Colonic mucosa (tissue), 4 donors: ENCODE data around the gene CTSD. TPM values are rescaled to one million over a fixed set of nuclear protein-coding genes. Genes with fewer than 3 reads are reported as not detected.

ENCODE experiments used
- DNase-seq: peaks from one replicate; pipeline ENCODE4 v3.0.0-alpha.2; 2020
- H3K27ac ChIP-seq: fragments of 200-600 bp; one replicate; pipeline ENCODE4 v1.8.0; 2021
- H3K27me3 ChIP-seq: fragments of 200-600 bp; one replicate; pipeline ENCODE4 v1.8.0; 2021
- H3K36me3 ChIP-seq: fragments of 200-600 bp; one replicate; pipeline ENCODE4 v1.8.0; 2021
- H3K4me1 ChIP-seq: fragments of 200-600 bp; one replicate; pipeline ENCODE4 v1.8.0; 2021; ENCODE audit warnings: mild to moderate bottlenecking
- H3K4me3 ChIP-seq: fragments of 200-600 bp; one replicate; pipeline ENCODE4 v1.8.0; 2021
- H3K9ac ChIP-seq, 2 donors: one replicate each; pipeline ENCODE4 v1.7.0; 2013; ENCODE audit warnings: control low read depth in 2 of 2, low read depth in 2 of 2, low read length in 2 of 2
- H3K9me3 ChIP-seq: fragments of 200-600 bp; one replicate; pipeline ENCODE4 v1.8.0; 2021
- intact Hi-C: fragments of 100-400 bp; cut with DNase I; formaldehyde crosslinking; loops from one replicate; pipeline ENCODE4 v1.14.1; 2022
- total RNA-seq, 2 donors: library from RNA; stranded (reverse); fragmentation: NEBNext Ultra II Directional in 1 of 2; extraction: Animal tissue kit (Norgen Biotek cat#: 25700) in 1 of 2; gene quantifications; one replicate each; pipeline ENCODE4 v1.2.1, GENCODE V29; 2021
- TF ChIP-seq, protein P1 (sequence below): fragments of 200-600 bp; IDR thresholded peaks from one replicate; pipeline ENCODE4 v1.8.0; 2022; ENCODE audit warnings: antibody characterized with exemption, mild to moderate bottlenecking
- donor health status: healthy.
- donor health status: DM: no; HTN: no; CAD: no.
- donor health status: DM: no; HTN: no; CAD: no.

The CTSD gene
- total RNA-seq, 2 donors from 2014 or later, result 633 to 887 TPM

DNA sequence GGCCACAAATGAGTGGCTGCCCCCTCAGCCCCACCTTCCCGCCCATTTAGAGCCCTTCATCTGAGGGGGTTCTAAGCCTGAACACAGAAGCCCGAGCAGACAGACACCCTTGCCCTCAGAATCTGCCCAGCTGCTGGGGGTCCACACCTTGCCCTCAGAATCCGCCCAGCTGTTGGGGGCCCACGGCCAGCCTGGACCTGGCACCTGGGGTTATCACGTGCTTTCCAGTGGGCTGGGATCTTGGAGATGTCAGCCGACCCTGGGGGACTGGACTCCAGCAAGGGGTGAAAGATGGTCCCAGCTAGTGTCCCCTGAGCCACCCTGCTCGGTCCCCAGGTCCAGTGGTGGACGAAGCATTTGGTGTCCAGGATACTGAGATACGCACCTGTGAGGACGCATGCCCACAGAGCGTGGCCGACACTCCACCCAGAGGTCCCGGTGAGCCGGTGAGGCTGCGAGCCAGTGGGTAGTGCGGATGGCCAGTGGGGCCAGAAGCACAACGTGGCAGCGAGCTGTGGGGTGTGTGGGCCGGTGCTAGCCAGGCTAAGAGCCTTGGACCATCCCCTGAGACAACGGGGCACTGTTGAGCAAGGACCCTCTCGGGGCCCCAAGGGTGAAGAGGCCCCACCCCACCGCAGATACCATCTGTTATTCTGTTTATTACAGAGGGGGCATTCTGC lies 3.1 kb upstream of the CTSD start:
- Histone ChIP-seq H3K9me3 (no peaks in the 10 kb centered on the region), H3K36me3 (no peaks in the 10 kb centered on the region), H3K27me3 (no peaks in the 10 kb centered on the region), H3K27ac (no peak overlapping the region), H3K9ac (no peak overlapping the region), H3K4me3 (no peak overlapping the region), H3K4me1 (no peaks in the 10 kb centered on the region)
- intact Hi-C loops, result no loop called here
- DNase-seq, result no peak
- TF ChIP-seq, protein P1, sequence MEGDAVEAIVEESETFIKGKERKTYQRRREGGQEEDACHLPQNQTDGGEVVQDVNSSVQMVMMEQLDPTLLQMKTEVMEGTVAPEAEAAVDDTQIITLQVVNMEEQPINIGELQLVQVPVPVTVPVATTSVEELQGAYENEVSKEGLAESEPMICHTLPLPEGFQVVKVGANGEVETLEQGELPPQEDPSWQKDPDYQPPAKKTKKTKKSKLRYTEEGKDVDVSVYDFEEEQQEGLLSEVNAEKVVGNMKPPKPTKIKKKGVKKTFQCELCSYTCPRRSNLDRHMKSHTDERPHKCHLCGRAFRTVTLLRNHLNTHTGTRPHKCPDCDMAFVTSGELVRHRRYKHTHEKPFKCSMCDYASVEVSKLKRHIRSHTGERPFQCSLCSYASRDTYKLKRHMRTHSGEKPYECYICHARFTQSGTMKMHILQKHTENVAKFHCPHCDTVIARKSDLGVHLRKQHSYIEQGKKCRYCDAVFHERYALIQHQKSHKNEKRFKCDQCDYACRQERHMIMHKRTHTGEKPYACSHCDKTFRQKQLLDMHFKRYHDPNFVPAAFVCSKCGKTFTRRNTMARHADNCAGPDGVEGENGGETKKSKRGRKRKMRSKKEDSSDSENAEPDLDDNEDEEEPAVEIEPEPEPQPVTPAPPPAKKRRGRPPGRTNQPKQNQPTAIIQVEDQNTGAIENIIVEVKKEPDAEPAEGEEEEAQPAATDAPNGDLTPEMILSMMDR, result no peak

DNA sequence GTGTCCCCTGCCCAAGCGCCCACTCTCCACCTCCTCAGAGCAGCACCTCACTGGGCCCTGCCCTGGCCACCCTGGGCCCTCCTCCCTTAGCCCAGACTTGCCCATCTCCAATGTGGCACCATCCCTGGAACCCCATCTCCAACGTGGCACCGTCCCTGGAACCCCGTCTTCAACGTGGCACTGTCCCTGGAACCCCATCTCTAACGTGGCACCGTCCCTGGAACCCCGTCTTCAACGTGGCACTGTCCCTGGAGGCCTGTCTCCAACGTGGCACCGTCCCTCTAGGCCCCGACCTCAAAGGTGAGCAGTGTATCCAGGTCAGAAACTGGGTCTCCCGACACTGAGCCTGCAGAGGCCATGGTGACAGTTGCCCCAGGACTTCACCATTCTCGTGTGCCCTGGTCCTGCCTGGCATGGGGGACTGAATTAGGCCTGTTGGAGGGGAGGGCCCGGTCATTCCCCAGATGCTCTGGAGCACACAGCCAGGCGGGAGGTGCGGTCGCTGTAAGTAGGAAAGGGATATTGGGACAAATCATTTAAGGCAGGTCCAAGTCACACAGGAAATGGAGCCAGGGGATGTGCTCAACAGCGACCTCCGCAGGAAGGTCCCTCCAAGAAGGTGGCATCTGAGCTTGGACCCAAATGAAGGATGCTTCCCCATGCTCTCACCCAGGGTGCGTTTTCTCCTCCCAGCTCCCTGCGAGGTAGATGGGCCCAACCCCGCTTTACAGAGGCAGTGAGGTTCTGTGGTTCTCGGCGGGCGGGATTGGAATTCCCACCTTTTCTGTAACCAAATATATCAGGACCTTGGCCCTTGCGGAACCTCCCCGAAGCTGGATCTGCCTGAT lies 2.4 kb upstream of the CTSD start:
- Histone ChIP-seq H3K27ac (no peak overlapping the region), H3K36me3 (peaks cover 2% of the 10 kb centered on the region), H3K4me3 (no peak overlapping the region), H3K4me1 (peaks cover 6% of the 10 kb centered on the region), H3K27me3 (no peaks in the 10 kb centered on the region), H3K9ac (no peak overlapping the region), H3K9me3 (no peaks in the 10 kb centered on the region)
- DNase-seq, result no peak
- intact Hi-C loops, result no loop called here
- TF ChIP-seq, protein P1, result no peak

DNA sequence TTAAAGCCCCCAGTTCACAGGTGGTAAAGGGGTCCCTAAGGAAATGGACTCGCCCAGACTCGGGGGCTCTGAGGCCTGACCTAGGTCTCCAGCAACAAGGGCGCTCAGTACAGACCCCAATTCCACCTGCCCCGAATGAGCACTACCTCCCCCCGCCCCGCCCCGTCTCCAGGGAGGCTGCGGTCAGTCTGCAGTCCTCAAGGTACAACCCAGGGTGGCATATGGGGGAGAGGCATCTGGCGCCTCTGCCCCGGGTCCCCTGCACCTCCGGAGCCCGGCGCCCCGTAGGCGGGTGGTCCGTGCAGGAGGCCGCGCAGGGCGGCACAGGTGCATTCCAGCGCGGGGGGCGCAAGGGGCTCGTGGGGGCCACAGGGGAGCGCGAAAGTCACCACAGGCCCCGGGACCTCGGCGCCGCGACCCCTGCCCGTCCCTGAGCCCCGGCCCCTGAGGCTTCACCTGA lies 361 bp downstream of the CTSD start:
- TF ChIP-seq, protein P1, result no peak
- peak overlapping the region; percentile 88 to 100 for H3K9ac ChIP-seq
- intact Hi-C loops, result no loop called here
- no peaks in the 10 kb centered on the region for H3K9me3 ChIP-seq
- H3K4me3 ChIP-seq, result peak overlapping the region; percentile 59
- peak overlapping the region; percentile 92 for H3K27ac ChIP-seq
- H3K4me1 ChIP-seq, result peaks cover 9% of the 10 kb centered on the region
- no peaks in the 10 kb centered on the region for H3K27me3 ChIP-seq
- peaks cover 6% of the 10 kb centered on the region for H3K36me3 ChIP-seq
- no peak for DNase-seq

DNA sequence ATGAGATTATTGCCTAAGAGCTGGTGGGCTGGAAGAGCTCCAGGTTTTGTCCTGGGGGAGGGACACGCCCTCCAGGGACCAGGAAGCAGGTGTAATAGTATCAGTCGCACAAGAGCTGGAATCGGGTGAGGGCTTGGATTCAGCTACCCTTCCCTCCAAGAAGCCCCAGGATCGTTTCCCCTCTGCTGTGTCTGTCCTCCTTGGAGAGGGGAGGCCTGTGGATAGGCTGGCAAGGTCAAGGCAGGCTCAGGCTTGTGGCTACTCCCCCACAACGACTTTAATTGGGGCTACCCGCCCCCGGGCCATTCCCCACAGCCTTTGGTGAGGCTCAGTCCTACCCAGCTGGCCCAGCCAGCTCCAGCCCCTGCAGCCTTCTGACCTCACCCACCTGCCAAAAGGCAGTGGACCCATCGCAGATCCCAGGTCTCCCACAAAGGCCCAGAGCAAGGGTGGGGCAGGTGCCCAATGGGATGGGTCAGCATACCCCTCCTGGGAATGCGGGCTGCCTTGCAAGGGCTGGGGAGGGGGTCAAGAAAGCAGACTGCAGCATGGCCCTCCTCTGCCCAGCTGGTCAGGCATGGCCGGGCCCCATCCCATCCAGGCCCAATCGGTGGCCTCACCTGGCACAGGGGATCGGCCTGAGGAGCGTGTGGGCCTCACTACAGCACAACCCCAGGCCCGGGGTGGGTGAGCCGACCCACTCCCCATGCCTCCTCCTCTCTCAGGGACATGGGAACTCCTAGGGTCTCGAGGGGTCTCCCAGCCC lies 1.0 kb downstream of the CTSD start:
- intact Hi-C loops, result no loop called here
- Histone ChIP-seq H3K9me3 (no peaks in the 10 kb centered on the region), H3K27ac (peak overlapping the region; percentile 92), H3K4me1 (peaks cover 9% of the 10 kb centered on the region), H3K4me3 (peak overlapping the region; percentile 59), H3K27me3 (no peaks in the 10 kb centered on the region), H3K36me3 (peaks cover 6% of the 10 kb centered on the region), H3K9ac (peak overlapping the region; percentile 88 to 100)
- peak; percentile 92 for DNase-seq
- TF ChIP-seq, protein P1, result no peak

DNA sequence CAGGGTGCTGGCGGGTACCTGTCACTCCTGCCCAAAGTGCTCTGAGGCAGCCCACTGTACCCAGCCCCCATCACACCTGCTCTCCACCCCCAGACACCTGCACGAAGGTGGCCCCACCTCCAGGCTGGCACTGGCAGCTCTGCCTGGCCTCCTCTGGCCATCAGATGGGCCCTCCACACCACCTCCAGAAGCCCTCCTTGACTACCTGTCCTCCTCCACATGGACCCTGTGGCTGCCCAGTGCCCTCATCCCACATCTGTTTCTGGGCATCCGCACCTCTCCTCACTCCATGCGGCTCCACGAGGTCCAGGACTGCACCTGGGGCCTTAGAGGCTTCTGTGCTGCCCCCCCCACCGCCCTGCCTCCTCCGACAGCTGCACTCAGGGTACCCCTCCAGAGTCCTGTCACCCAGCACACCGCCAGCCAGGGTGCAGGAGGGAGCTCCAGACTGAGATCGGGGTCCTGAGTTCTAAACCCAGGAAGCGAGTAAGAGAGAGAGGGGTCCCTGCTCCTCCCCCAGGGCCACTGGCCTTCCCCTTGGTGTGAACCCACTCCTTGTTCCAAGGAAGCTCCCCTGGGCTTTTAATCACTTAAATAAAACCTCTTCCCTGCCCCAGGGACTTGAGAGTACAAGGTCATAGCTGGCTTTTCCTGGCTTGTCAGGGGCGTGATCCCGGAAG lies 1.7 kb downstream of the CTSD start:
- H3K9me3 ChIP-seq, result no peaks in the 10 kb centered on the region
- peaks cover 7% of the 10 kb centered on the region for H3K36me3 ChIP-seq
- TF ChIP-seq, protein P1, result no peak
- peak overlapping the region; percentile 59 for H3K4me3 ChIP-seq
- H3K27ac ChIP-seq, result peak overlapping the region; percentile 92
- peak overlapping the region; percentile 88 to 100 for H3K9ac ChIP-seq
- H3K27me3 ChIP-seq, result no peaks in the 10 kb centered on the region
- DNase-seq, result no peak
- H3K4me1 ChIP-seq, result peaks cover 9% of the 10 kb centered on the region
- intact Hi-C loops, result no loop called here
